HG03108 (cell line): ENCODE measurements around the gene NHERF2.

Experiments
- ATAC-seq: cut with Tn5 transposase; IDR thresholded peaks from one replicate; pipeline ENCODE4 v1.9.1; 2021; ENCODE audit warnings: moderate library complexity; ENCODE audit not compliant: unreplicated experiment

NHERF2 gene

DNA sequence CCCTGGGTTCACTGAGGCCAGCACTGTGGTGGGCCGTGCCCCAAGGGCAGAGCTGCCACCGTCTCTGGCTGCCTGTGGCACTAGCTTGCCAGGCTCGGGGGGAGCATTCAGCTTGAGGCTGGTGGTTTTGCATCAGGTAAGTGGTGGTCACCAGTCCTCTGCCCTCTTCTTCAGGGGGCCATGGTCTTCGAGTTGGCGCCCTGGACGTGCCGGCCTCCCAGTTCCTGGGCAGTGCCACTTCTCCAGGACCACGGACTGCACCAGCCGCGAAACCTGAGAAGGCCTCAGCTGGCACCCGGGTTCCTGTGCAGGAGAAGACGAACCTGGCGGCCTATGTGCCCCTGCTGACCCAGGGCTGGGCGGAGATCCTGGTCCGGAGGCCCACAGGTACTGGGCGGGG, 53.3 kb downstream of the NHERF2 start:
- ATAC-seq: no peak

DNA sequence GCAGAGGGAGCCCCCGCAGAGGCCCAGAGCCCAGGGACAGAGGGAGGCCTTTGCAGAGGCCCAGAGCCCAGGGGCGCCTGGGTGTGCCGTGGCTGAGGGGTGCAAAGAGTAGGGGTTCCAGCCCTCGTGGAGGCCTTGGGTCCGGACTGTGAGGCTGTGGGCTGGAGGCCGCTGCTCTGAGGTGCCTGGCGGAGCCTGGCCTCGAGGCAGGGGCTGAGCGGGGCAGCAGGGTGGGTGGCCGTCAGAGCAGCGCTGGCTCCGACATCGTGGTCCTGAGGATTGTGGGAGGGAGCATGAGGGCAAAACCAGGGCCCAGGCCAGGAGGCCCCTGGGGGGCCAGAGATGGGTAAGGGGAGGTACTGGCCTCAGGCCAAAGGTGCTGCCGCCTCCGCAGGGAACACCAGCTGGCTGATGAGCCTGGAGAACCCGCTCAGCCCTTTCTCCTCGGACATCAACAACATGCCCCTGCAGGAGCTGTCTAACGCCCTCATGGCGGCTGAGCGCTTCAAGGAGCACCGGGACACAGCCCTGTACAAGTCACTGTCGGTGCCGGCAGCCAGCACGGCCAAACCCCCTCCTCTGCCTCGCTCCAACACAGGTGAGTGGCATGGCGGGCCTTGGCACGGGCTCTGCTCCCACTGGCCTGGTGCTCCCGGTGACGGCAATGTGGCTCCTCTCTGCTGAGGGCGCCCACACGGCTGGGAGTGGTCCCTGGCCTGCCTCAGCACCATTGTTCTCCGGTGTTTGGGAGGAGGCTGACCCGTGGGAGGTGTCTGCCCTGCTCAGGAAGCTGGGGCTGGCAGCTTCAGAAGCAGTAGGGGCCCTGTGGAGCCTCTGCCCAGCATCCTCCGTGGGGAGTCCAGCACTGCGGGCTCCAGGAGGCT, 54.7 kb downstream of the NHERF2 start:
- no peak for ATAC-seq

DNA sequence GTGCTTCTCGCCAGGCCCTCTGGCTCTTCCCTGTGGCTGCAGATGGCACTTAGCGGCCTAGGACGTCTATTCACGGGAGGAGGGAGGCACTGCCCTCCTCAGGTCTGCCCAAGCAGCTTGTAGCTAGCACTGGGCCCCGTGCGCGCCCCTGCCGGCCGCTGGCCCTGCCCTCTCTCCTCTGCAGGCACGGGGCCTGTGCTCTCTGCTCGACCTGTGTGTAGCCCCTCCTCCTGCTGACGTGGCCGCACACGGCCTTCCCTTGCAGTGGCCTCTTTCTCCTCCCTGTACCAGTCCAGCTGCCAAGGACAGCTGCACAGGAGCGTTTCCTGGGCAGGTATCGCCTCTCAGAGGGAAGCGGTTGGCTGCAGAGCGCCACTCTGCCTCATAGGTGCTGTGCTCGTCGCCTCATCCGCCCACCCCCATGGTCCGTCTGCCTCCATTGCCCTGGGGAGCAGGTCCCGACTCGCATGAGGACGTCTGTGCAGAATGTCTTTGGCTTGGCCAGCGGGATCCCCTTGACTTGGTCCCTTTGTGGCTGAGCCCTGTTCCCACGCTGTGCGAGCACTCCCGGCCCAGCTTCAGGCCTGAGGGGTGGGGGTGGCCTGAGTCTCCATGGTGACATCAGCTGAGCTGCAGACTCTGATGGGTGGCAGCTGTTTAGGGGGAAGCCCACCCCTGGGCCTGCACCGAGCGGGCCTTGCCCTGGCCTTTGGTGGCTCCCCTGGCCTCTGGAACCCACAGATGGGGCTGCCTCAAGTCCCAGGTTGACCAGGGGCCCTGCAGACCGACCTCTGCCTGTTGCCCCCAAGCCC, 55.7 kb downstream of the NHERF2 start:
- ATAC-seq: no peak

DNA sequence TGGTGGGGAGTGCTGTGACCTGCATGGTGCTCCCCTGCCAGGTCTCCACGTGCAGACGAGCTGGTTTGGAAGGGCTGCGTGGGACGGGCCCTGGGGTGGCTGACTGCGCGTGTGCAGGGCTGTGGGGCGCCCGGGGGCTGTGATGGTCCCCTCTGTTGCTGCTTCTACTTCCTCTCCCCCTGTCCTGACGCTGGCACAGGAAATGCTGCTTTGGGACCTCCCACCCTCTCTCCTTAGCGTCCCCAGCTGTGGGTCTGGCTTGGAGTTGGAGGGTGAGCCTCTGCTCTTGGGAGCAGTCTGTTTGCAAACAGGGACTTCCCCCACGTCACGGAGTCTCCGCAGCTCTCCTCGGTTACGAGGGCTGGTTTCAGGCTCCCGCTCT, 56.3 kb downstream of the NHERF2 start:
- ATAC-seq: no peak

DNA sequence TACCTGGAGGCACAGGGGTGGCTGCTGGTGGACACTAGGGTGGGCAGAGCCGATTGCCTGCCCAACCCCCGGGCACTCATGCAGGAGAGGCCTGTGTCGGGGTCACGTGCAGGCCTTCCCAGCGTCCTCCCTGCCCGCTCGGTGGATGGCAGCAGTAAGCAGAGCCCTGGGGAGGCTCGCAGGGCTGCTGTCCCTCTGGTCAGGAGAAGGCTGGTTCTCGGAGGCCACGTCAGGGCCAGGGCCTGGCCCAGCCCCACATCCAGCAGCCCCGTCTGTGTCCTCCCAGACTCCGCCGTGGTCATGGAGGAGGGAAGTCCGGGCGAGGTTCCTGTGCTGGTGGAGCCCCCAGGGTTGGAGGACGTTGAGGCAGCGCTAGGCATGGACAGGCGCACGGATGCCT, 56.7 kb downstream of the NHERF2 start:
- no peak for ATAC-seq

DNA sequence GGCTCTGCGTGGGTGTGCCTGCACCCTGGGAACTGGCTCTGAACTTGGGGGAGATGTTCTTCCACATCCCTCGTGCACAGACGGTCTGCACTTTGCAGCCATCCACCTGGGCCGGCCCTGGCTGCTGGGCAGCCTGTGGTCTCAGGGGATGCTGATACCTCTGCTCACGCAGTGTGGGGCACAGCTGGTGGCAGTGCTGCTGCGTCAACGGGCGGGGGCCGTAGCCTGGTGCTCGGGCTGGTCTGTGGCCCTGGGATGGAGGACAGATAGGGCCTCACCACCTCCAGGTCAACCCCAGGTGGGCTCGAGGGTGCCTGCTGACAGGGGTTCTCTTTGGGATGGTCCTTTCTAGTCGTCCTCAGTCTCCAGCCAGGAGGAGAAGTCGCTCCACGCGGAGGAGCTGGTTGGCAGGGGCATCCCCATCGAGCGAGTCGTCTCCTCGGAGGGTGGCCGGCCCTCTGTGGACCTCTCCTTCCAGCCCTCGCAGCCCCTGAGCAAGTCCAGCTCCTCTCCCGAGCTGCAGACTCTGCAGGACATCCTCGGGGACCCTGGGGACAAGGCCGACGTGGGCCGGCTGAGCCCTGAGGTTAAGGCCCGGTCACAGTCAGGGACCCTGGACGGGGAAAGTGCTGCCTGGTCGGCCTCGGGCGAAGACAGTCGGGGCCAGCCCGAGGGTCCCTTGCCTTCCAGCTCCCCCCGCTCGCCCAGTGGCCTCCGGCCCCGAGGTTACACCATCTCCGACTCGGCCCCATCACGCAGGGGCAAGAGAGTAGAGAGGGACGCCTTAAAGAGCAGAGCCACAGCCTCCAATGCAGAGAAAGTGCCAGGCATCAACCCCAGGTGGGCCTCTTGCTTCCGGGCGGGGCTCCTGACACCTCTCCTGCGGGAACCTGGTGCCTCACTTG, 57.4 kb downstream of the NHERF2 start:
- no peak for ATAC-seq

DNA sequence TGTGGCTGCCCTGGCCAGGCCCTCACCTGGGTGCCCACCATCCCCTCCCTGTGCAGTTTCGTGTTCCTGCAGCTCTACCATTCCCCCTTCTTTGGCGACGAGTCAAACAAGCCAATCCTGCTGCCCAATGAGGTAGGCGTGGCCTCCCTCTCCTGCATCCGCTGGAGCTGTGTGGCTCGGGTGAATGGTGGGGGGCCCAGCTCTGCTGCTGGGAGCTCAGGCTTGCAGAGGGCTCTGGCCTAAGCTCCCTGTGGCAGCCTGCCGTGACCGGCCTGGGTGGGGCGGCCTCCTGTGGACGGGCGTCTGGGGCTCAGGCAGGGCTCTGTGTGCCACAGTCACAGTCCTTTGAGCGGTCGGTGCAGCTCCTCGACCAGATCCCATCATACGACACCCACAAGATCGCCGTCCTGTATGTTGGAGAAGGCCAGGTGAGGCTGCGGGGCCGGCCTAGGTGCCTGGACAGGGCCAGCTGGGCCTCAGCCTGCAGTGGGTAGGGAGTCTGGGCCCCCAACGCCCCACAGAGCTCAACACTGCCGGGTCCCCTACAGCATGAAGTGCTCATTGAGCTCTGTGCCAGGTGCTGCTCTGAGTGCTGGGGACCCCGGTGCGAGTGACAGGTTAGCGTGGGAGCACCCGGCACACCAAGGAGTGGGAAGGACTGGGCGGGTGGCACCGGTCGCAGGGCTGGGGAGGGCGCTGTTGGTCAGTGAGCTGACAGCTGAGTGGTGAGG, 58.4 kb downstream of the NHERF2 start:
- no peak for ATAC-seq

DNA sequence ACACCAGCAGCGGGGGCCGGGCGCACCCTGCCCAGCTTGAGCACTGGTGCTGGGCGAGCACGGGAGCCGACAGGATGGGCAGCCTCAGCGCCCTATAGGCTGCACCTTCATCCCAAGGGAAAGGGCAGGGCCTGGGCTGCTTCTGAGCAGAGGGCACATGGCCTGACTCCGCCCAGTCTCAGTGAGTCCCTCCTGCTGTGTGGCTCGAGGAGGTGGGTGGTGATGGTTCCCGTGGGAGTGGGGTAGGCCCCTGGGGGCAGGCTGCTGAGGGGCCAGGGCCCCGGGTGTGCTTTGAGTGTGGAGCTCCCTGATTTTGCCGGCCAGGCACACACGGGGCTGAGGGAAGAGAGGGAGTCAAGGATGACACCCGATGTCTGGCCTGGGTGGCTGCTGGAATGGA, 59.0 kb downstream of the NHERF2 start:
- no peak for ATAC-seq

DNA sequence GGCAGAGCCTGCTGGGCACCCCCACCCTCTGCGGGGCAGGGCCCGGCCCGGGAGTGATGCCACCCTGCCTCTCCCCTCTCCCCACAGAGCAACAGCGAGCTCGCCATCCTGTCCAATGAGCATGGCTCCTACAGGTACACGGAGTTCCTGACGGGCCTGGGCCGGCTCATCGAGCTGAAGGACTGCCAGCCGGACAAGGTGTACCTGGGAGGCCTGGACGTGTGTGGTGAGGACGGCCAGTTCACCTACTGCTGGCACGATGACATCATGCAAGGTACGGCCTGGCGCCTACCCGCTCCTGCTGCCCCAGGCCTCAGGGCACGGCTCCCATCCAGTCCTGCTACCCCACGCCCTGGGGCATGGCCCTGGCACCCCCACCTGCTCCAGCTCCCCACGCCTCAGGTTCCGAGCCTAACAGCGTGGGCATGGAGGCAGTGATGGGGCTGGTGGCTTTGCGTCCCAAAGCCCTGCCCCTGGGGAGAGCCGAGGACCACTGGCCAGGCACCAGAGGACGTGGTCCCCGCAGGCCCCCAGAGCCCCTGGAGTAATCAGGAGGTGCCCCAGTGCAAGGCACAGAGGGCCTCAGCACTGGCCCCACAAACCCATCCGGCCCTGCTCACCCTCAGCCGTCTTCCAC, 59.5 kb downstream of the NHERF2 start:
- ATAC-seq: no peak

DNA sequence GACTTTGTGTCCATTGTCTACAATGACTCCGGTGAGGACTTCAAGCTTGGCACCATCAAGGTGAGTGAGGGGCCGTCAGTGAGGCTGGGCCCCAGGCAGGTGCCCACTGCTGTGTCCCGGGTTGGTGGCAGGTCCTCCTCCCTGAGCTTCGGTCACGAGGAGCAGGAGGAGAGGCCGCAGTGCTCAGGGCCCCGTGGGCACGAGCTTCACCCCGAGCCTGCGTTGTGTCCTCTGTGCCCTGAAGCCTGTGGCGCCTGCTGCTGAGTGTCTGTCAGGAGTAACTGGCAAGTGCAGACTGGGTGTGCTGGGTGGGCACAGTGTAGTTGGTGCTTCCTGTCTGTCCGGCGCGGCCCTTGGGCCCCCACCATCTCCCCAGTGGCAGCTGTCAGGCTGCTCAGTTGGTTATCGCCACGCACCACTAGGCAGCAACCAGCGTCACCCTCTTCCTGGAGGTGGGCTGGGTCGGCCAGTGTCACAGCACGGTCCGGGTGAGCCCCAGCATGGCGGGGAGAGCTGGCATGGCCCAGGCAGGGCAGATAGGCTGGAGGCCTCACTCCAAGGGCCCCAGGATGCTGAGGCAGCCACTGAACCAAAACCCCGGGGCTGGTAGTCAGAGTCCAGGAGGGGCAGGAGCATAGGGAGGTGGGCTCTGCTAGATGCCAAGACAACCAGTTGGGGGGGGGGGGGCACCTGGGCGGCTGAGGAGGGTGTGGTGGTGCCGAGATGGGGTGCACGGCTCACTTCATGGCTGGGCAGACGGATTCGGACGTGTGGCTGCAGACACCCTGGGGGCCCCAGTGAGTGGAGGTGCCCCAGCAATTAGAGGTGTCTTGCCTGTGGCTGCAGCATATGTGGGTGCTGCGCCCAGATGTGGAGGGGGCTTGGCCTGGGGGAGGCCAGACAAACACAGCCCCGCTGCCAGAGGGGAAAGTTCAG, 60.4 kb downstream of the NHERF2 start:
- ATAC-seq: no peak

DNA sequence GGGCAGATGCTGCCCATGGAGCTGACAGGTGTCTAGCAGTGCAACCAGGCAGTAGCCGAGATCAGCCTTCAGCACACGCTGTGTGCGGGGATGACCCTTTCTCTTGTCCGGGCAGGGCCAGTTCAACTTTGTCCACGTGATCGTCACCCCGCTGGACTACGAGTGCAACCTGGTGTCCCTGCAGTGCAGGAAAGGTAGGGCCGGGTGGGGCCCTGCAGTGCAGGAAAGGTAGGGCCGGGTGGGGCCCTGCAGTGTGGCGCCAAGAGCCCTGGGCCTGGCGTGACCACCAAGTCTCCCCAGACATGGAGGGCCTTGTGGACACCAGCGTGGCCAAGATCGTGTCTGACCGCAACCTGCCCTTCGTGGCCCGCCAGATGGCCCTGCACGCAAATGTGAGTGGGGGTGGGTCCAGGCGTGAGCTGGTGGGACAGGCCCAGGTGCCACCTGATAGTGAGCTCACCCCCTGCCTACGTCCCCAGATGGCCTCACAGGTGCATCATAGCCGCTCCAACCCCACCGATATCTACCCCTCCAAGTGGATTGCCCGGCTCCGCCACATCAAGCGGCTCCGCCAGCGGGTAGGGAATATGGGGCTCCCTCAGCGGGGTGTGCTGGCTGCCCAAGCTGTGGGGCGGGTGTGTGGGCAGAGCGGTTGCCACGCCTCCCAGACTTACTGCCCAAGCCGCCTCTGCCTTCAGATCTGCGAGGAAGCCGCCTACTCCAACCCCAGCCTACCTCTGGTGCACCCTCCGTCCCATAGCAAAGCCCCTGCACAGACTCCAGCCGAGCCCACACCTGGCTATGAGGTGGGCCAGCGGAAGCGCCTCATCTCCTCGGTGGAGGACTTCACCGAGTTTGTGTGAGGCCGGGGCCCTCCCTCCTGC, 61.3 kb downstream of the NHERF2 start:
- no peak for ATAC-seq
